HG03432 (cell line): ENCODE data around the gene RGS2.

Experiments
- ATAC-seq: cut with Tn5 transposase; IDR thresholded peaks from one replicate; pipeline ENCODE4 v1.9.1; 2021; ENCODE audit warnings: mild to moderate bottlenecking, moderate library complexity; ENCODE audit not compliant: unreplicated experiment

RGS2 gene

DNA sequence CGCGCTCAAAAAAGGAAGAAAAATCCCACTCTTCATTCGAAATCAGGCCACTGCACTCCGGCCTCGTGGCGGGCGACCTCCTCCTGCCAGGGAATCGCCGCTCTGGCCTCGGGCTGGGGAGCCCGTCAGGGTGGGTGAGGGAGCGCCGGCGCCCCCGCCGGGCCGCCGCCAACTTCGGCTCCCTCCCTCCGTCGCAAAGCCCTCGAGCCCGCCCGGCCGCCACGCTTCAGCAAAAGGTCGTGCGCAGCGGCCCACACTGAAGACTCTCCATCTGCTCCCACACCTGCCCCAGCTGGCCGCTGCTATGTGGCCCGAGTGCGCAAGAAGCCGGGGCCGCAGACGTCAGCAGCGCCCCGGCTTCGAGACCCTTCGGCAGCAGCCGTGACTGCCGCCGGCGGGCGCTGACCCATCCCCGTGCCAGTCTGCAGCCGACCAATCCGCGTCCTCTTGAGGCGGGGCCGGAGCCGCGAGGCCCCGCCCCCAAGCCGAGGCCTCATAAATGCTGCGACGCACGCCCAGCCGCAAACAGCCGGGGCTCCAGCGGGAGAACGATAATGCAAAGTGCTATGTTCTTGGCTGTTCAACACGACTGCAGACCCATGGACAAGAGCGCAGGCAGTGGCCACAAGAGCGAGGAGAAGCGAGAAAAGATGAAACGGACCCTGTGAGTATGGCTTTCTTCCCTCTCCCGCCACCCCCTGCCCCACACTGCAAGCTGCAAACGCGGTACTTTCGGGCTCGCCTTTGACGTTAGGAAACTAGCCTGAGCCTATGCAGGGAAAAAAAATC lies at the start of gene RGS2:
Gene RGS2, plus strand, starts transcription at position 522 of the 789 bp plus-strand sequence. Its CDS starts 33 bp downstream, at position 555.
- peak; percentile 90 for ATAC-seq

DNA sequence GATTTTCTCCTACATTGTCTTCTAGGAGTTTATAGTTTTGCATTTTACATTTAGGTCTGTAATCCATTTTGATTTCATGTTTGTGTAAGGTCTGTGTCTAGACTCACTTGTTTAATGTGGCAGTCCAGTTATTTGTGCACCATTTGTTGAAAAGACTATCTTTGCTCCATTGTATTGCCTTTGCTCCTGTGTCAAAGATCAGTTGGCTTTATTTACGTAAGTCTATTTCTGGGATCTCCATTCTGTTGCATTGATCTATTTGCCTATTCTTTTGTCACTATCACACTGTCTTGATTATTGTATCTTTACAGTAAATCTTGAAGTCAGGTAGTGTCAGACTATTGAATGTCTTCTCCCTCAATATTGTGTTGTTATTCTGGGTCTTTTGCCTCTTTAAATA lies 49.7 kb upstream of the RGS2 start:
- no peak for ATAC-seq

GRCh38 chr1:192762265-192762664 lies 46.6 kb upstream of the RGS2 start:
- no peak for ATAC-seq

- no peak for ATAC-seq
Observed at GRCh38 chr1:192763243-192763642, 45.6 kb upstream of the RGS2 start.

DNA sequence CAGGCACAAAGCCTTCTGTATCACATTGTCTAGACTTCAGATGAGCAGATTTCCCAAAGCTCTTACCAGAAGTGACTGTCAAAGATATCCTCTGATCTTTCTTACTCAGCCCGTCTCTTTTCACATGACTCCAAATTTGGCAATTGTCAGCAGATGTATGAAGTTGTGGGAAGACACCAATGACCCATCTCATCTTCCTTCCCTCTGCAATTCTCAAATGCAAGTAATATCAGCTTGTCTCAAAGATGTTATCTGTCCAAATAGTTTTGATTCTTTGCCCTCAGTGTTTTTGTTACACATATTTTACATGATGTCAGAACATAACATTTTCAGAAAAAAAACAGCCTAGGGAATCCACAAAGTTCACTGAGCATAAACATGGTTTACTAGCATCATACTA lies 45.1 kb upstream of the RGS2 start:
- no peak for ATAC-seq

DNA sequence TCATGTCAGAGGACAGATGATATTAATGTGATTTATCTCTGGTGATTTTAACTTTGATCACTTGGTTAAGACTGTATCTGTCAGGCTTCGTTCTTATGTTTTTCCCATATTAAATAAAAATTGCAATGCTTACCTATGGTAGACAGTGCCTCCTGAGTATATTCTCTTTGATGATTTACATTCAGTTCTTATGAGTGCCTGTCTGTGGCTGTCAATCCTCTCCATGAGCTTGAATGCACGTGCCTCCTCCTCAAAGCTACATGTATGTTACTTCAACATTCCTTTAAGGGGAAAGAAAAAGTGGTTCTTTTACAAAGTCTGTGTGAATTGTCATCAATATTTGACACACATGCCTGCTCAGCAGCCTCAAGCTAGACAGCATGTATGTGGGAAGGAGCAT lies 44.2 kb upstream of the RGS2 start:
- no peak for ATAC-seq

DNA sequence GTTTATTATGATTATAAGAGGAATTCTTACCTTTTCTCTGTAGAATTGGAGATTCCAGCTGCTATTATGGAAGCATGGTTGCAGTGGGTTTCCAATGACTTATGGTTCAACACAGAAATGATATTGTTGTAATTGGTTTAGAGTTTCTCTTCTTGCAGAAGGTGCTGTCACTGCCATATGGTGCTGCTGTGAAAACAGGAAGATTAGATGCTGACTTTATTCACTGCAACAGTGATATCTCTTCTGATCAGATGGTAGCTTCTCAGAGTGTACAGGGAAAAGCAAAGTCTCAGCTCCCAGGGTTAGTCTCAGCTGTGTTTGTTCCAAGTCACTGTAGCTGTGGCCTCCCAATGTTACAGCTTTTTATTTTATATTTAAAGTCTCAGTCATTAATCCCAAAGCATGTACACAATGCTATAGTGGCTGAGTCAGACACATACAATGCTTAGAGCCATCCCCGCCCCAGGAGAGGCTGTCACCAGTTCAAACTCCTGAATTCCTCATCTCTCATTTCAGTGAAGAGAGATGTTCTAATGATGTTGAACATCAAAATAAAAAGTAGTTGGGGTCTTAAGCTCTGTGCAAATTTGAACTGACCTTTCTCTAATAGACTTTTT lies 42.7 kb upstream of the RGS2 start:
- no peak for ATAC-seq

DNA sequence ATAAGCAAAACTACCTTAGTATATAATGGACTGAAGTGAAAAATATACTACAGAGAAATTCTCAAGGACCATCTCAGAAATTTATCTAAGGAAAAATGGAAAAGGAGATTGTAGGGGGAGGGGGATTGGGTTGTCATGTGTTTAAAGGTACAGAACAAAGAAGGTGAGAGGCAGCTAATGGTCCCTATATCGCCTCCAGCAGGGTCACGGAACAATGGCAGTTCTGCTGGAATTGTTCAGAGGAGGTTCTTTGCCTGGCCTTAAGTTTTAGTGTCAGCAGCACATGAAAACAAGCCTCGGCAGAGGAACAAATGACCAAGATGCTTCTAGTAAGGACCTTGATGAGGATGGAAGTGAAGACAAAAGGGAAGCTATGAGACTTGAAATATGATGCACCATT lies 42.0 kb upstream of the RGS2 start:
- ATAC-seq, result no peak

GRCh38 chr1:192767798-192768197 lies 41.0 kb upstream of the RGS2 start:
- ATAC-seq, result no peak

GRCh38 chr1:192768463-192768862 lies 40.4 kb upstream of the RGS2 start:
- no peak for ATAC-seq

DNA sequence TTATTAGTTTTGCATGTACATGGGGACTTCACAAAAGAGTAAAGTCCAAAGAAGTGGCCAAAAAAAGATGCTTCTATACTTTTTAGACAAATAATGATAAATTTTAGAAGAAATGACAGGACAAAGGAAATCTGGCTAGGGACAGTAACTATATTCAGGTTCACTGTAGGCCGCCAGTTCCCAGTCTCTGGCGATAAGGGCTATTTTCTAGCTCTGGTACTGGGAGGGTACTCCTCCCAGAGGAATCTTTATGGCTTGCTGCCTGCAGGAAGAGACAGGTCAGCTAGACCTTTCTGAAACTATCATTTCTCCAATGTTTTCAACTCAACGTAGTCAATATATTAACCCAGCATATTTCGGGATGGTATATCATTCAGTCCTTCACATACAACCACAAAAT lies 37.5 kb upstream of the RGS2 start:
- no peak for ATAC-seq

GRCh38 chr1:192775631-192776030 lies 33.2 kb upstream of the RGS2 start:
- no peak for ATAC-seq

- no peak for ATAC-seq
Observed at GRCh38 chr1:192776206-192776605, 32.6 kb upstream of the RGS2 start.

GRCh38 chr1:192776998-192777397 lies 31.8 kb upstream of the RGS2 start:
- ATAC-seq, result no peak

- no peak for ATAC-seq
Observed at GRCh38 chr1:192783791-192784190, 25.0 kb upstream of the RGS2 start.

GRCh38 chr1:192784397-192784796 lies 24.4 kb upstream of the RGS2 start:
- ATAC-seq, result no peak

DNA sequence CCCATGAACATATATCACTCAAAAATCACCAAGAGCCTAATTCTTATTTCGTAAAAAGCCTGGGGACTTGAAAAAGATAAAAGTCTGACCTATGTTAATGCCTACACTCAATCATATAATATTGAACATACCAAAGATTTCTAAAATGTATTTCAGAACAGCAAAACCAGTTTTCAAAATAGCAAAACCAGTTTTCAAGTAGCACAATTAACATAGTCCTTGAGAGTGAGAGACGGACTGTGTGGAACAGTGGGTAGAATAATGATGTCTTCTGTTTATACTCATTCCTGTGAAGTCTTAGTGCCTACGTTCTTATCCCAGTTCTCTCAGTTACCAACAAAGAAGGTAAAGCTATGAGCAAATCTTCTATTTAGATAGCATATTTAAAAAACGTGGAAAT lies 22.3 kb upstream of the RGS2 start:
- no peak for ATAC-seq

GRCh38 chr1:192787914-192788585 lies 20.8 kb upstream of the RGS2 start:
- ATAC-seq, result no peak

DNA sequence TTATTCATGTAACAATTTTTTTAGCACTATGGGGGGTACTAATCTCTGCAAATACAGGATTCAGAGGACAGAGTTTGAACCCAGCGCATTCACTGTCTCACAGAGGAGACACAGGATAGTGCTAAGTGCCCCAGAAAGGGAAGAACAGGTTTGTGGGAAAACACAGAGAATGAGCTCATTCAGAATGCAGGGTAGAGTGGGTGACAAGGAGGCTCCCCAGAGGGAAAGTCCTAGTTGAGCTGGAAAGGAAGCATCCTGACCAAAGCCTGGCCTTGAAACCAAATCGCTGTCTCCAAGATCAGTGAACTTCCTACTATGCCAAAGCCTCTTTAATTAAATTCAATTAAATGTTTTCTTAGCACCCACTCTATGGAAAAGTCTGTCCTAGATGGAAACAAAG lies 19.0 kb upstream of the RGS2 start:
- no peak for ATAC-seq

DNA sequence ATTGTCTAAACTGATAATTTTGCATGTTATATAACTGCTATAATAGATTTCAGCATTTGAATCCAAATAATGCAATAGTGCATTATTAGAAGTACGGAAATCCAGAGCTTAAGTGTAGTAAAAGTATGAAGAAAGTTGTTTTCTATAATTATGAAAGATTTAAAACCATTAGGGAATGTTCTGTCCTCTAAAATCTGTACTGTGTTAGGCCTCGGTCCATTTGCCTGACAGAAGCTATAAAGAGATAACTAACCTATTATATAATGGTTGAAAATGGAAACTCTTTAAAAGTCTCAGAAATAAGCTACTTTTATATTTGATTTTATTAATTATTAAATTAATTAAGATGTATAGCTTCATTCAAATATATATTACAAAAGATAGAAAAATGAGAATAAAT lies 16.2 kb upstream of the RGS2 start:
- ATAC-seq, result no peak

DNA sequence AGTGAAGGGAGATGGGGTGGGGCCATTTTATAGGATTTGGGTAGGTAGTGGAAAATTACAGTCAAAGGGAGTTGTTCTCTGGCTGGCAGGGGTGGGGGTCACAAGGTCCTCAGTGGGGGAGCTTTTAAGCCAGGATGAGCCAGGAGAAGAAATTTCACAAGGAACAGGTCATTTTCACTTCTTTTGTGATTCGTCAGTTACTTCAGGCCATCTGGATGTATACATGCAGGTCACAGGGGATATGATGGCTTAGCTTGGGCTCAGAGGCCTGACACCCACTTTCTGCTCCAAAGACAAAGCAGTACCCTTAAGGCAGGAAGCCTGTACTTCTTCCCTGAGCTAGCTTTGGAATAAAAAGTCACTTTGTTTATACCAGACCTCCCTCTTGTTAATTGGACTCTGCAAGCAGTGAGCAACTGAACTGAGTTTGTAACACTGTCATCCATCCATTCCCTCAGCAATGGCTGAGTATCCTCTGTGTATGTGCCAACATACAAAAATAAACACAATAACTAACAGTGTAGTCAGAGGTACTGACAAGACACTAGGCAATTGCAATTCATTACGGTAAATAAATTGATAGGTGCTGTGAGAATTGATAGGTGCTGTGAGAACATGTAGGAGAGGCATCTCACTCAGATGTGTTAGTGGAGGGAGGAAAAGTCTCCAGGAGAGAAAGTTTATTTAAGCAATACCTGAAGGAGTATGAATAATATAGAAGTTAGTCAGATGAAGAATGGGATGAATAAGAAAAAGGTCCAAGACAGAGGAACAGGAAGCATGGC lies 14.7 kb upstream of the RGS2 start:
- ATAC-seq, result no peak

DNA sequence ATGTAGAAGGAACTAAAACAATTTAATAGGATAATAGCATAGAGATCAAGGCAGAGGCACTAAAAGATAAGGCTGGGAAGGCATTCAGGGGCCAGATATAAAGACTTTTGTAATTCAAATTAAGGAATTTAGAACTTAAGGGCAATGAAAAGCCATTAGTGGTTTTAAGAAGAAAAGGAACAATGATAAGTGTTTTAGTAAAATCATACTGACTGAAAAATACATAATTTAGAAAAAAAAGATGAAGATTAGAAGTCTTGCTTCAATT lies 14.1 kb upstream of the RGS2 start:
- ATAC-seq, result no peak
